GM12891 (cell line): ENCODE data around the gene SMG9.

Experiments
- POLR2A ChIP-seq: IDR thresholded peaks from 2 replicates; pipeline ENCODE4 v1.6.1; 2011; ENCODE audit warnings: low read depth, low read length, control low read depth
- POLR2AphosphoS5 ChIP-seq: IDR thresholded peaks from 2 replicates; pipeline ENCODE4 v1.6.1; 2011; ENCODE audit warnings: low read depth, low read length, control low read depth
- SPI1 ChIP-seq: IDR thresholded peaks from 2 replicates; pipeline ENCODE4 v1.6.1; 2011; ENCODE audit warnings: low read depth, low read length, control low read depth
- TAF1 ChIP-seq: IDR thresholded peaks from 2 replicates; pipeline ENCODE4 v1.6.1; 2011; ENCODE audit warnings: low read depth, low read length, control low read depth

GRCh38 chr19:43687660-43687997 is 67.1 kb downstream of the SMG9 start:
- TF ChIP-seq POLR2A (no peak), TAF1 (no peak), POLR2AphosphoS5 (no peak), SPI1 (no peak)
